ENCODE results near the gene PDPK1. TPM values are rescaled to one million over a fixed set of nuclear protein-coding genes. Genes with fewer than 3 reads are reported as not detected.

Gene PDPK1
- total and polyA plus RNA-seq, 2 of the 4 experiments (the other 2 are of a cell fraction) = 10.6 to 27.3 TPM

DNA sequence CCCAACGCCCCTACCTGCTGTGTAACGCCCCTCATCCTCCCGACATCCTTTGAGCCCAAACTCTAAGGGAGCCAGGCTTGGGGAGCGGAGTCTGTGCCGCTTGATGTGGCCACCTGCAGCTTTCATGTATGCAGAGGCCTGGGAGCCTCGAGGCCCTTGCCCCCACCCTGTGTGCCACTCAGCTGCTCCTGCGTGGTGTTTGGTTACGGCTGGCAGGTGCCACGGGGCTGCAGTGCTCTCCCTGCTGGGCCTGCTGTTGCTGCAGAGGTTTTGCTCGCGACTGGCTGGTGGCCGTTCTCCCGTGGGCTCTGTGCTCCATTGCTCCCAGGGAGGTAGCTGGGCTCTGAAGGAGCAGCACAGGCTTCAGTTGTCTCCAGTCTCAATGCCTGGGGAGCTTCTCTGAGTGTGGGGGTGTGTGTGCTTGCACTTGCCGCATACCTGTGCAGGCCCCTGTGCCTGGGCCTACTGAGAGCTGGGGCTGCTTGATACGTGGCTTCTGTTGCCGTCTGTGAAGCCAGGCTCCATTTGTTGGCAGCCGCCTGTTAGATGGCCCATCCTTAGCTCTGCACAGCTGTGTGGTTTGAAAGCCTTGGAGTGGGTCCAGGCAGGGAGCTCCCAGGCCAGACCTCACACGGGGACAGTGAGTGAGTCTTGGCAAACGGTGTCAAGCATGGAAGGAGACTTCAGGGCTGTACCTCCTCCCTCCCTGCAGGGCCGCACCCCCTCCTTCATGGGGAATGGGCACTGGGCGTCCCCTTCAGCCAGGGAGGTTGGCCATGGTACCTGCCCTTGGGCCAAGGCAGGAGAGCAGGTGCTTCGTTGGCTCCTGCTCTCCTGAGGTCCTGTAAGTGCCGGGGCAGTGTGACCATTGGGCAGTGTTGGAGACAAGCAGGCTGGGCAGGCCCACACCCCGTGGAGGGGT, 47.2 kb downstream of the PDPK1 start:
- Histone ChIP-seq H2AK9ac (replicated peaks; ENCODE audit: low read depth, low read length, poor library complexity) (no peak overlapping the region), H3K9me1 (ENCODE audit: insufficient read depth, low read length) (no peaks in the 10 kb centered on the region), H3K4me2 (ENCODE audit: low read depth, low read length) (no peak overlapping the region), H3K79me1 (ENCODE audit: low read depth in 1 of 2, low read length in 2 of 2) (peaks cover 3 to 20% of the 10 kb centered on the region in 2 experiments), H4K20me1 (ENCODE audit: insufficient read depth, low read length) (peaks cover 9% of the 10 kb centered on the region), H3K9ac (ENCODE audit: low read depth, low read length) (no peak overlapping the region), H3K9me3 (ENCODE audit: control insufficient read depth, insufficient read depth, low read length) (no peaks in the 10 kb centered on the region), H2AK5ac (ENCODE audit: low read depth, low read length) (no peak overlapping the region), H4K5ac (ENCODE audit: low read depth, low read length) (no peak overlapping the region), H4K91ac (ENCODE audit: insufficient read depth, low read depth, low read length) (no peak overlapping the region), H3K56ac (ENCODE audit: extremely low read depth, insufficient read depth, low read length) (no peak overlapping the region), H2BK5ac (ENCODE audit: low read depth, low read length, poor library complexity, severe bottlenecking) (no peak overlapping the region), H3K4me1 (ENCODE audit: control insufficient read depth, insufficient read depth, low read length) (peaks cover 1% of the 10 kb centered on the region; the same call in 1 of the 2 replicates), H3K27ac (ENCODE audit: insufficient read depth, low read length) (no peak overlapping the region), H3K4ac (ENCODE audit: low read depth, low read length) (no peak overlapping the region), H3K36me3 (ENCODE audit: control insufficient read depth, insufficient read depth, low read length) (peaks cover 32% of the 10 kb centered on the region; the same call in 1 of the 2 replicates), H3K23ac (ENCODE audit: low read depth, low read length) (no peak overlapping the region), H3K18ac (ENCODE audit: low read depth, low read length) (no peak overlapping the region), H2BK20ac (ENCODE audit: low read depth, low read length) (no peak overlapping the region), H4K8ac (ENCODE audit: low read depth in 2 of 2, low read length in 2 of 2) (no peak overlapping the region), H2AFZ (replicated peaks; ENCODE audit: low read length, poor library complexity) (no peak overlapping the region), H3K27me3 (ENCODE audit: control insufficient read depth, insufficient read depth, low read length) (no peaks in the 10 kb centered on the region), H2BK15ac (ENCODE audit: low read depth, low read length) (no peak overlapping the region), H3K4me3 (ENCODE audit: insufficient read depth, low read depth, low read length) (no peak overlapping the region), H2BK120ac (ENCODE audit: low read depth, low read length) (no peak overlapping the region), H3K14ac (replicated peaks; ENCODE audit: low read depth, low read length) (no peak overlapping the region)
- 94% methylated on average over 5 of the region's 24 CpGs; no CpG with 5 or more reads in 1 of the 2 experiments for WGBS, 2 experiments (ENCODE audit: extremely low coverage in 2 of 2, insufficient read length in 1 of 2)
- TF ChIP-seq POLR2A (IDR thresholded peaks at IDR 0.05; ENCODE audit: low read depth, low read length) = no peak
- TF ChIP-seq, protein P1, sequence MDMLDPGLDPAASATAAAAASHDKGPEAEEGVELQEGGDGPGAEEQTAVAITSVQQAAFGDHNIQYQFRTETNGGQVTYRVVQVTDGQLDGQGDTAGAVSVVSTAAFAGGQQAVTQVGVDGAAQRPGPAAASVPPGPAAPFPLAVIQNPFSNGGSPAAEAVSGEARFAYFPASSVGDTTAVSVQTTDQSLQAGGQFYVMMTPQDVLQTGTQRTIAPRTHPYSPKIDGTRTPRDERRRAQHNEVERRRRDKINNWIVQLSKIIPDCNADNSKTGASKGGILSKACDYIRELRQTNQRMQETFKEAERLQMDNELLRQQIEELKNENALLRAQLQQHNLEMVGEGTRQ (IDR thresholded peaks at IDR 0.05; ENCODE audit: low read depth, low read length) = no peak
- TF ChIP-seq NFE2L2 (IDR thresholded peaks at IDR 0.05; ENCODE audit: low read depth, low read length) = no peak
- no peak for TF ChIP-seq MAZ (IDR thresholded peaks at IDR 0.05; ENCODE audit: borderline replicate concordance, low read depth, low read length)
- TF ChIP-seq BHLHE40 (IDR thresholded peaks at IDR 0.05; ENCODE audit: low read depth, low read length) = no peak
- TF ChIP-seq MXI1 (IDR thresholded peaks at IDR 0.05; ENCODE audit: borderline replicate concordance, low read depth, low read length) = no peak
- TF ChIP-seq RFX5 (IDR thresholded peaks at IDR 0.05; ENCODE audit: low read depth, low read length) = no peak
- TF ChIP-seq SMC3 (IDR thresholded peaks at IDR 0.05; ENCODE audit: low read depth, low read length) = no peak
- in situ Hi-C loops (cut with MboI; ENCODE audit: low sequenced_read_pairs) = no loop called here
- POLR2A ChIA-PET (ENCODE audit: unreplicated experiment) = no interaction called here
- ATAC-seq (ENCODE audit: low read depth) (peak; percentile 58), DNase-seq (peak; percentile 16)
- intact Hi-C loops (cut with micrococcal nuclease) = no loop called here
- dilution Hi-C loops (cut with HindIII; ENCODE audit: low sequenced_read_pairs, unreplicated experiment) = no loop called here
- BruUV-seq (replicated peaks) = no TSS peak
- CTCF ChIA-PET = no interaction called here

Data from IMR-90 (cell line).